Upper lobe of right lung (tissue), 1 donor: ENCODE measurements around the gene TRAK2. TPM values are rescaled to one million over a fixed set of nuclear protein-coding genes. Genes with fewer than 3 reads are reported as not detected.
"Not testable (repeated sequence)": the region's sequence is repeated elsewhere in the genome, so short reads cannot be mapped to it uniquely, and the experiment has no call there.

Source experiments
- ATAC-seq: fragments of 200-7000 bp; cut with Tn5 transposase; one replicate; pipeline ENCODE4 v1.9.1; 2020; ENCODE audit warnings: mild to moderate bottlenecking, moderate library complexity
- DNase-seq: peaks from one replicate; pipeline ENCODE4 v3.0.0-alpha.2; 2020
- H3K27ac ChIP-seq: fragments of 200-600 bp; one replicate; pipeline ENCODE4 v1.8.0; 2022
- H3K27me3 ChIP-seq: fragments of 200-600 bp; one replicate; pipeline ENCODE4 v1.8.0; 2022; ENCODE audit warnings: mild to moderate bottlenecking
- H3K36me3 ChIP-seq: fragments of 200-600 bp; one replicate; pipeline ENCODE4 v1.8.0; 2022
- H3K4me1 ChIP-seq: fragments of 200-600 bp; one replicate; pipeline ENCODE4 v1.8.0; 2022
- H3K4me3 ChIP-seq: fragments of 200-600 bp; one replicate; pipeline ENCODE4 v1.8.0; 2022; ENCODE audit warnings: mild to moderate bottlenecking
- H3K9me3 ChIP-seq: fragments of 200-600 bp; one replicate; pipeline ENCODE4 v1.8.0; 2022
- CTCF ChIP-seq: fragments of 200-600 bp; IDR thresholded peaks from one replicate; pipeline ENCODE4 v1.8.0; 2022; ENCODE audit warnings: antibody characterized with exemption
- intact Hi-C: fragments of 100-400 bp; cut with DNase I; formaldehyde crosslinking; loops from one replicate; pipeline ENCODE4 v1.11.0; 2022
- long read RNA-seq: library from polyadenylated mRNA; unstranded; transcript quantifications from one replicate; pipeline ENCODE4 v2.0.0, GENCODE V29; 2021
- total RNA-seq: library from RNA; stranded (reverse); fragmentation: NEBNext Ultra II Directional; extraction: Animal tissue kit (Norgen Biotek cat#: 25700); gene quantifications from one replicate; pipeline ENCODE4 v1.2.1, GENCODE V29; 2021
- donor health status: DM: no; HTN: yes; CAD: no; lungs with severe emphysema.

The TRAK2 gene
- total RNA-seq, result 78.0 TPM
- long read RNA-seq, full-length matches to known transcripts, result 42 of 69 reads
- long read RNA-seq, partial matches to known transcripts, result 10 of 69 reads
- long read RNA-seq, other reads (novel, unspliced or antisense), result 17 of 69 reads

- peak; percentile 98 for ATAC-seq
- peak within 1 kb of the TSS; percentile 90 for H3K27ac ChIP-seq
- intact Hi-C loops, result no loop called here
These were observed at the start of gene TRAK2, which contains the start of gene STRADB for GRCh38 chr2:201451292-201452057. Gene TRAK2 (minus strand): TSS chr2:201451458. CDS start chr2:201420507, 30,951 bp downstream. Gene STRADB (plus strand): TSS chr2:201451740. CDS start chr2:201454841, 3,101 bp downstream.

GRCh38 chr2:201500534-201500933 lies 49.3 kb upstream of the TRAK2 start:
- no peak for DNase-seq
- no peaks in the 10 kb centered on the region for H3K4me1 ChIP-seq
- ATAC-seq, result no peak
- intact Hi-C loops, result no loop called here
- H3K4me3 ChIP-seq, result no peak overlapping the region
- TF ChIP-seq CTCF, result no peak
- no peaks in the 10 kb centered on the region for H3K9me3 ChIP-seq
- H3K27me3 ChIP-seq, result no peaks in the 10 kb centered on the region
- H3K27ac ChIP-seq, result no peak overlapping the region
- no peaks in the 10 kb centered on the region for H3K36me3 ChIP-seq

More at GRCh38 chr2:201451292-201452057, at the start of gene TRAK2, which contains the start of gene STRADB:
- peaks cover 16% of the 10 kb centered on the region for H3K36me3 ChIP-seq
- peak; percentile 22 for TF ChIP-seq CTCF
- H3K9me3 ChIP-seq, result no peaks in the 10 kb centered on the region
- H3K27me3 ChIP-seq, result no peaks in the 10 kb centered on the region
- peak; percentile 96 for DNase-seq
- H3K4me1 ChIP-seq, result peaks cover 33% of the 10 kb centered on the region
- peak within 1 kb of the TSS; percentile 97 for H3K4me3 ChIP-seq

- no peaks in the 10 kb centered on the region for H3K9me3 ChIP-seq
- no peaks in the 10 kb centered on the region for H3K36me3 ChIP-seq
- no peak for TF ChIP-seq CTCF
- H3K27ac ChIP-seq, result no peak overlapping the region
- no peaks in the 10 kb centered on the region for H3K4me1 ChIP-seq
- no peak overlapping the region for H3K4me3 ChIP-seq
- DNase-seq (no peak), ATAC-seq (no peak)
- intact Hi-C loops, result no loop called here
- no peaks in the 10 kb centered on the region for H3K27me3 ChIP-seq
These were observed 45.5 kb upstream of the TRAK2 start for GRCh38 chr2:201496785-201497184.

GRCh38 chr2:201490291-201490690 lies 39.0 kb upstream of the TRAK2 start:
- no peak overlapping the region for H3K27ac ChIP-seq
- no peak for TF ChIP-seq CTCF
- no peaks in the 10 kb centered on the region for H3K27me3 ChIP-seq
- intact Hi-C loops, result no loop called here
- no peaks in the 10 kb centered on the region for H3K36me3 ChIP-seq
- no peaks in the 10 kb centered on the region for H3K4me1 ChIP-seq
- H3K4me3 ChIP-seq, result no peak overlapping the region
- ATAC-seq (no peak), DNase-seq (no peak)
- no peaks in the 10 kb centered on the region for H3K9me3 ChIP-seq

GRCh38 chr2:201484805-201485204 lies 33.5 kb upstream of the TRAK2 start:
- DNase-seq, result no peak
- no peak for TF ChIP-seq CTCF
- intact Hi-C loops, result no loop called here
- no peaks in the 10 kb centered on the region for H3K9me3 ChIP-seq
- no peaks in the 10 kb centered on the region for H3K4me1 ChIP-seq
- no peak overlapping the region for H3K27ac ChIP-seq
- H3K4me3 ChIP-seq, result no peak overlapping the region
- H3K36me3 ChIP-seq, result peaks cover 10% of the 10 kb centered on the region
- no peaks in the 10 kb centered on the region for H3K27me3 ChIP-seq
- no peak for ATAC-seq

- peaks cover 20% of the 10 kb centered on the region for H3K36me3 ChIP-seq
- H3K27me3 ChIP-seq, H3K4me3 ChIP-seq, H3K4me1 ChIP-seq, H3K27ac ChIP-seq, H3K9me3 ChIP-seq, ATAC-seq, intact Hi-C loops, DNase-seq: not testable (repeated sequence)
These were observed 32.5 kb upstream of the TRAK2 start for GRCh38 chr2:201483758-201484157.
